GM18517 (cell line): ENCODE measurements around the gene OLR1.

Source experiments
- ATAC-seq: cut with Tn5 transposase; IDR thresholded peaks from one replicate; pipeline ENCODE4 v1.9.1; 2021; ENCODE audit warnings: mild to moderate bottlenecking, moderate library complexity; ENCODE audit not compliant: unreplicated experiment

Gene OLR1

DNA sequence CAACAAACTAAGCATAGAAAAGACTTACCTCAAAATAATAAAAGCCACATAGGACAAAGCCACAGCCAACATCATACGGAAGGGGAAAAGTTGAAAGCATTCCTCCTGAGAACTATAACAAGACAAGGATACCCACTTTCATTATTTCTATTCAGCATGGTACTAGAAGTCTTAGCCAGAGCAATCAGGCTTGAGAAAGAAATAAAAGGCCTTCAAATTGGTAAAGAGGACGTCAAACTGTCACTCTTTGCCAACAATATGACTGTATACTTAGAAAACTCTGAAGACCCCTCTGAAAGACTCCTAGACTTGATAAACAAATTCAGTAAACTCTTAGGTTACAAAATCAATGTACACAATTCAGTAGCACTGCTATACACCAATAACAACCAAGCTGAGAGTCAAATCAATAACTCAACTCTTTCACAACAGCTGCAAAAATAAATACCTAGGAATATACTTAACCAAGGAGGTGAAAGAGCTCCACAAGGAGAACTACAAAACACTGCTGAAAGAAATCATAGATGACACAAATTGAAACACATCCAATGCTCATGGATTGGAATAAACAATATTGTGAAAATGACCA is 61.6 kb downstream of the OLR1 start:
- no peak for ATAC-seq
